Dedifferentiated amniotic fluid mesenchymal stem cell (primary cell): ENCODE results near the gene OPA3.
A peak's percentile ranks its signal among the peaks of the same experiment; 100 is the strongest.
"Not testable (repeated sequence)": the region's sequence is repeated elsewhere in the genome, so short reads cannot be mapped to it uniquely, and the experiment has no call there.

ENCODE experiments used
- DNase-seq: peaks from one replicate; pipeline ENCODE4 v3.0.0-alpha.2; 2016; ENCODE audit errors: extremely low spot score

Gene OPA3

GRCh38 chr19:45522010-45522941 is 62.3 kb downstream of the OPA3 start:
- no peak for DNase-seq

- no peak for DNase-seq
Observed at GRCh38 chr19:45518469-45518826, 66.2 kb downstream of the OPA3 start.

- no peak for DNase-seq
Observed at GRCh38 chr19:45517641-45518468, 66.7 kb downstream of the OPA3 start.

- DNase-seq: no peak
Observed at GRCh38 chr19:45517238-45517637, 67.4 kb downstream of the OPA3 start.

GRCh38 chr19:45515807-45516401 is 68.7 kb downstream of the OPA3 start:
- no peak for DNase-seq

- no peak for DNase-seq
Observed at GRCh38 chr19:45515081-45515624, 69.4 kb downstream of the OPA3 start.

- no peak for DNase-seq
Observed at GRCh38 chr19:45514376-45515051, 70.1 kb downstream of the OPA3 start.

GRCh38 chr19:45512881-45513483 is 71.6 kb downstream of the OPA3 start:
- DNase-seq: no peak

- no peak for DNase-seq
Observed at GRCh38 chr19:45511074-45511473, 73.5 kb downstream of the OPA3 start.

GRCh38 chr19:45510352-45510751 is 74.2 kb downstream of the OPA3 start:
- DNase-seq: not testable (repeated sequence)

- DNase-seq: no peak
Observed at GRCh38 chr19:45509692-45510015, 74.9 kb downstream of the OPA3 start.

- no peak for DNase-seq
Observed at GRCh38 chr19:45508861-45509691, 75.5 kb downstream of the OPA3 start.

GRCh38 chr19:45508417-45508860 is 76.2 kb downstream of the OPA3 start:
- DNase-seq: no peak

- DNase-seq: no peak
Observed at GRCh38 chr19:45507872-45508416, 76.7 kb downstream of the OPA3 start.

- DNase-seq: peak; percentile 69
Observed at GRCh38 chr19:45506989-45507871, 77.4 kb downstream of the OPA3 start, which contains the start of gene VASP. TSS of gene VASP (plus strand) at chr19:45507479. CDS start at chr19:45507772, 293 bp downstream.

GRCh38 chr19:45506246-45506988 is 78.2 kb downstream of the OPA3 start:
- DNase-seq: peak; percentile 83

GRCh38 chr19:45505996-45506245 is 78.7 kb downstream of the OPA3 start:
- DNase-seq: no peak
